SU-DHL-6 (cell line): ENCODE measurements around the gene LPXN.

Source experiments
- H2AFZ ChIP-seq: fragments of 200-600 bp; sonication (generic); 2 replicates; pipeline ENCODE4 v1.6.1; 2014; ENCODE audit warnings: low read depth, mild to moderate bottlenecking, moderate library complexity, mixed read lengths, antibody characterized with exemption, low read length; ENCODE audit not compliant: severe bottlenecking
- H3F3A ChIP-seq: fragments of 200-600 bp; shearing (Covaris generic); 2 replicates; pipeline ENCODE4 v1.6.0; 2016; ENCODE audit warnings: antibody characterized with exemption, mild to moderate bottlenecking; ENCODE audit not compliant: insufficient read depth
- H3K27ac ChIP-seq: fragments of 200-600 bp; sonication (generic); 2 replicates; pipeline ENCODE4 v1.5.1; 2016; ENCODE audit warnings: low read depth, mild to moderate bottlenecking, low read length, moderate library complexity, mixed read lengths
- H3K27me3 ChIP-seq: fragments of 200-600 bp; sonication (generic), shearing (Covaris generic); 2 replicates; pipeline ENCODE4 v1.6.0; 2014; ENCODE audit warnings: mild to moderate bottlenecking, low read length
- H3K36me3 ChIP-seq: fragments of 200-600 bp; sonication (generic); 2 replicates; pipeline ENCODE4 v1.6.1; 2014; ENCODE audit warnings: mild to moderate bottlenecking, low read length, mixed read lengths
- H3K4me2 ChIP-seq: fragments of 300-600, 200-600 bp; shearing (Covaris generic), sonication (generic); 2 replicates; pipeline ENCODE4 v1.6.0; 2014; ENCODE audit warnings: low read length, low read depth, mild to moderate bottlenecking; ENCODE audit not compliant: poor library complexity, severe bottlenecking
- H3K4me3 ChIP-seq: fragments of 200-600 bp; sonication (generic); 2 replicates; pipeline ENCODE4 v1.5.1; 2014; ENCODE audit warnings: antibody characterized with exemption, low read length, mild to moderate bottlenecking, mixed read lengths; ENCODE audit not compliant: insufficient read depth, poor library complexity, severe bottlenecking
- H3K79me2 ChIP-seq: fragments of 200-600 bp; sonication (generic); 2 replicates; pipeline ENCODE4 v1.6.1; 2014; ENCODE audit warnings: mild to moderate bottlenecking, low read length, moderate library complexity; ENCODE audit not compliant: insufficient read depth
- H3K9ac ChIP-seq: fragments of 200-600 bp; sonication (generic); 2 replicates; pipeline ENCODE4 v1.7.0; 2014; ENCODE audit warnings: mild to moderate bottlenecking, low read length
- H3K9me2 ChIP-seq: fragments of 200-600 bp; sonication (generic); replicated peaks from 2 replicates; pipeline ENCODE4 v1.6.1; 2014; ENCODE audit warnings: low read length; ENCODE audit not compliant: insufficient read depth
- H3K9me3 ChIP-seq: fragments of 200-600 bp; sonication (generic); 2 replicates; pipeline ENCODE4 v1.6.1; 2014; ENCODE audit warnings: low read length, mixed read lengths; ENCODE audit not compliant: insufficient read depth
- H4K20me1 ChIP-seq: fragments of 200-600 bp; sonication (generic); 2 replicates; pipeline ENCODE4 v1.6.1; 2014; ENCODE audit warnings: low read depth, mild to moderate bottlenecking, antibody characterized with exemption, low read length, moderate library complexity, mixed read lengths
- CTCF ChIP-seq: fragments of 200-600 bp; sonication (generic); IDR thresholded peaks from one replicate; pipeline ENCODE4 v1.5.1; 2017; ENCODE audit warnings: antibody characterized with exemption, mild to moderate bottlenecking, low read length, moderate library complexity; ENCODE audit not compliant: insufficient read depth, poor library complexity, severe bottlenecking
- EZH2phosphoT487 ChIP-seq: fragments of 200-600 bp; sonication (generic), shearing (Covaris generic); conservative IDR thresholded peaks from 2 replicates; pipeline ENCODE4 v1.6.1; 2018; ENCODE audit warnings: mild to moderate bottlenecking, antibody characterized with exemption, low read length, moderate library complexity, mixed read lengths

Gene LPXN

DNA sequence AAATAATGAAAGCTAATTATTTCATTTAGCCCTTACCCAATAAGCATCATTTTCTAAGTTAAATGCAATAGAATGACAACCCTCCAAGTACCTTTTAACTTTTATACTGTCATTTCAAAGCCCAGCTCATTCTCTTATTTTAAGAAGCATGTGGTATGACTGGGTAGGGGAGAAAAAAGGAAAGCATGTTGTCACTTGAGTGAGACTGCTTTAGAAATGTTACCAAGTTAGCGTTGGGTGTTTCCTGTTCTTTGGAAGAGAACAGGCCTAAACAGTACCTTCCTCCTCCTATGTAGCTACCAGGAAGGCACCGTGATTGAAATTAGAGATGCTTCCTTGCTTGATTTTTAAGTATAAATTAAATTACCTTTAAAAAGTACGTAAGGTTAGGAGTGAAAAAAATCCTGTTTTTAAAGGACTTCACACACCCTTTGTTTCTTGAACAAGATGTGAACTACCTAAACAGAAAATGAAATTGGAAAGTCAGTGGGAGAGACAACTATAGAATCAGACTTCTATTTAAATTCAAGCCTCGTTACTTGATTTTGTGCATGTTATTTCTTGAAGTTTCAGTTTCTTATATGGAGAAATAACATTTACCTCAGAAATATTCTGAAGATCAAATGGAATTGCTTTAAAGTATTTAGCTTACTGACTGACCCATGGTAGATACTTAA, 46.1 kb upstream of the LPXN start:
- Histone ChIP-seq H3K9ac (no peak overlapping the region), H4K20me1 (no peaks in the 10 kb centered on the region), H3K27me3 (no peaks in the 10 kb centered on the region), H3K27ac (no peak overlapping the region), H3K9me3 (no peaks in the 10 kb centered on the region), H2AFZ (no peak overlapping the region), H3F3A (no peaks in the 10 kb centered on the region), H3K79me2 (0 out of 2 replicates have a peak, but pooled peaks cover 5% of the 10 kb centered on the region), H3K4me2 (no peak overlapping the region), H3K9me2 (no peaks in the 10 kb centered on the region), H3K4me3 (no peak overlapping the region), H3K36me3 (peaks cover 63% of the 10 kb centered on the region)
- TF ChIP-seq EZH2phosphoT487 (no peak), CTCF (no peak)

GRCh38 chr11:58617976-58618557, 42.4 kb upstream of the LPXN start:
- Histone ChIP-seq H4K20me1 (no peaks in the 10 kb centered on the region), H3K27me3 (no peaks in the 10 kb centered on the region), H3K4me2 (no peak overlapping the region), H3K9ac (no peak overlapping the region), H3K9me2 (no peaks in the 10 kb centered on the region), H3K9me3 (no peaks in the 10 kb centered on the region), H3K4me3 (no peak overlapping the region), H3K36me3 (peaks cover 81% of the 10 kb centered on the region), H2AFZ (no peak overlapping the region), H3K27ac (no peak overlapping the region), H3F3A (no peaks in the 10 kb centered on the region), H3K79me2 (peaks cover 5% of the 10 kb centered on the region; the same call in 1 of the 2 replicates)
- TF ChIP-seq CTCF (no peak), EZH2phosphoT487 (no peak)

DNA sequence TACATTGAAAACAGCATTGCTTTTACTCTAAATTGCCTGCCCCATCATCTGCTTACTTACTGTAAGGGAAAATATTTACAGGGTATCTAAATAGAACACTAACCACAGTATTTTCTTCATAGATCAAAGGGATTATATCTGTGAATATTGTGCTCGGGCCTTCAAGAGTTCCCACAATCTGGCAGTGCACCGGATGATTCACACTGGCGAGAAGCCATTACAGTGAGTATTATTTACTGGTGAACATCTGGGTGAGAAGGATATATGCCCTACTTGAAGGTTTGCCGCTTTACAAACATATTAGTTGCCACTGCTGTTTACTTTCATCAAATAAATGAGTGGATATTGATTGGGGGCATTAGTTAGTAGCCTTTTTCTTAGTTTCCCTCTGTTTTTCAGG, 40.9 kb upstream of the LPXN start:
- Histone ChIP-seq H3K4me2 (no peak overlapping the region), H4K20me1 (no peaks in the 10 kb centered on the region), H3K36me3 (peaks cover 83% of the 10 kb centered on the region), H3F3A (no peaks in the 10 kb centered on the region), H3K79me2 (peaks cover 5% of the 10 kb centered on the region; the same call in 1 of the 2 replicates), H3K27me3 (no peaks in the 10 kb centered on the region), H2AFZ (no peak overlapping the region), H3K9me3 (no peaks in the 10 kb centered on the region), H3K9ac (no peak overlapping the region), H3K4me3 (no peak overlapping the region), H3K27ac (no peak overlapping the region), H3K9me2 (no peaks in the 10 kb centered on the region)
- TF ChIP-seq CTCF (no peak), EZH2phosphoT487 (no peak)
